Activated T-cell treated with anti-CD3 and anti-CD28 coated beads for 4 hours (primary cell): ENCODE measurements around the gene CDK5R1.
A peak's percentile ranks its signal among the peaks of the same experiment; 100 is the strongest.
"Not testable (repeated sequence)": the region's sequence is repeated elsewhere in the genome, so short reads cannot be mapped to it uniquely, and the experiment has no call there.

ENCODE experiments used
- DNase-seq: peaks from one replicate; pipeline ENCODE4 v3.0.0-alpha.2; 2020

Gene CDK5R1

DNA sequence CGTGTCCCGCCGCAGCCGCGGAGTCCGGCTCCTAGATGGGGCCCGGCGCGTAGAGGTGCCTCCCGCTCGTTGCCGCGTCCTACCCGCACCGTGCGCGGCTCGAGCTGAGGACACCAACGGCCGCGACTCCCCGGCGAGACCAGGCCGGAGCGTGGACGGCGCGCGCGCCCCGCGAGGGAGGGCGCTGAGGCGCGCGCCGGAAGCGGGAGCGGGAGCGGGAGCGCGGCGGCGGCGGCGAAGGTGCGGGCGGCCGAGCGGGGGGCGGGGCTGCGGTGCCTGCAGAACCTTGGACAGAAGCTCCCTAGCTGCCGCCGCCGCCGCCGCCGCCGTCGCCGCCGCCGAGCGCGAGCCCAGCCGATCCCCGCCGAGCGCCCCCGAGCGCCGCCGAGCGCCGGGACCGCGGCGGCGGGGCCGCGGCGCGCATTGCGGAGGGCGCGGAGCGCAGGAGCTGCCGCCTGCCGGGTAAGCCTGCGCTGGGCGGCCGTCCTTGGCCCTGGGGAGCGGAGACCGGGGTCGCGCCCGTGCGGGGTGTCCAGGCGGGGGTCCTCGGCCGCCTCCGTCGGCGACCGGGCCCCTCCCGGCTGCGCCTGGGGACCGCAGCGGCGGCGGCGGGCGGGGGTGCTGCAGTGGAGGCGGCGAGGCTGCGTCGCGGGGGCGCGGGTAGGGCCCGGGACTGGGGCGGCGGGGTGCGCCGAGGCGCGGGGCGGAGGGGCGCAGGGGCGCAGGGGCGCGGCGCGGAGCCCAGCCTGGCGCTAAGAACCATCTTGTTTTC, at the start of gene CDK5R1:
CDK5R1 (plus strand) TSS at position 293 of the 772 bp plus-strand sequence. CDS start 628 bp downstream, outside the sequence.
- DNase-seq = peak; percentile 27

DNA sequence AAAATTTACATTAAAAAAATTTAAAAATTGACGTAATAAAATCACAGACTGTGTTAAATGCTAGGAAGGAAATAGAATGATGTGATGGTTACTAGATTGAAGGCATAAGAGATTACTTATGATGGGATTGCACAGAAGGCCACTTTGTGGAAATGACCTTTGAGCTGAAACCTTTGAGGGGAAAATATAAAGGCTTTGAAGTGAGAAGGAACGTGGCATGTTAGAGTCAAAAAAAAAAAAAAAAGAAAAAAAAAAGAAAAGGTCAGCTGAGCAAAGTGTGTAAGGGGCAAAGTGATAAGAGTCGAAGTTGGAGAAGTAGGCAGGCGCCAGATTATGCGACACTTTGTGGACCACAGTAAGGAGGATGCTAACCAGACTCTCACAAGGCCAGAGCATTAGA, 46.1 kb upstream of the CDK5R1 start:
- DNase-seq = no peak

DNA sequence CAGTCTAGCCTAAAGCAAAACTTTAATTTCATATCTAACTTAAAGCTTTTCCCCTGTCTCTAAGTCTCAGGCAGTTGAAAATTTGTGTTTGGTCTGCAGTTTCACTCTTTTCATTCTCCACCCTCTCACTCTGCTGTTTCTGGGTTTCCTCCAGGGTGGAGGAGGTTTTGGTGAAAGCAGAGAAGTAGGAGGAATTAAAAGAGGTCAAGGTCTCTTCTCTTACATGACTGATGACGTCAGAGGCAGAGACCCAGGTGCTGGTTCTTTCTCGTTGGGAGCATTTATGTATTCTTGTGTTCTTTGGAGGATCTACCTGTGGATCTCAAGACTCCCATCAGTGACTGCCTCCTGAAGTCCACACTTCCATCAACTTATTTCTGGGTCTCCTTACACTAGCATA, 44.9 kb upstream of the CDK5R1 start:
- no peak for DNase-seq

DNA sequence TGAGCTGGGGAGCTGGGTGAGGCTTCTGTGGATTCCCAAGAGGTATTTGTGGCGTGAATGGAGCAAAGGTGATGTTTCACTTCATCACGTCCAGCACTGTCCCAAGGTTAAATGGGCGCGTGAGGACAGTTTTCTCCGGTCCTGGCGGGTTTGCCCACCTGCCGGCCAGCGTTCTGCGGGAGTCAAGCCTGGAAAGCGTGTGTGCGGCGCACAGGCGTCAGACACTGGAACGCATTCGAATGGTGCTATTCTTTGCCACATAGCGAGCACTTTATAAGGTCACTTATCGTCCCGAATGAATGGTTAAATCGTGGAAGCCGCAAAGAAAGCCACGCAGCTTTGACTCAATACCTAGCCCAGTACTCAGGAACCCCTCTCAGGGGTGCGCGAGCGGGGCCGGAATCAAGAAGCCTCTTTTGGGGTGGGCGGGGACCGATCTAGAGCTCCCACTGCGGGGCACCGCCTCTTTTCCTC, 42.9 kb upstream of the CDK5R1 start:
- DNase-seq = no peak

DNA sequence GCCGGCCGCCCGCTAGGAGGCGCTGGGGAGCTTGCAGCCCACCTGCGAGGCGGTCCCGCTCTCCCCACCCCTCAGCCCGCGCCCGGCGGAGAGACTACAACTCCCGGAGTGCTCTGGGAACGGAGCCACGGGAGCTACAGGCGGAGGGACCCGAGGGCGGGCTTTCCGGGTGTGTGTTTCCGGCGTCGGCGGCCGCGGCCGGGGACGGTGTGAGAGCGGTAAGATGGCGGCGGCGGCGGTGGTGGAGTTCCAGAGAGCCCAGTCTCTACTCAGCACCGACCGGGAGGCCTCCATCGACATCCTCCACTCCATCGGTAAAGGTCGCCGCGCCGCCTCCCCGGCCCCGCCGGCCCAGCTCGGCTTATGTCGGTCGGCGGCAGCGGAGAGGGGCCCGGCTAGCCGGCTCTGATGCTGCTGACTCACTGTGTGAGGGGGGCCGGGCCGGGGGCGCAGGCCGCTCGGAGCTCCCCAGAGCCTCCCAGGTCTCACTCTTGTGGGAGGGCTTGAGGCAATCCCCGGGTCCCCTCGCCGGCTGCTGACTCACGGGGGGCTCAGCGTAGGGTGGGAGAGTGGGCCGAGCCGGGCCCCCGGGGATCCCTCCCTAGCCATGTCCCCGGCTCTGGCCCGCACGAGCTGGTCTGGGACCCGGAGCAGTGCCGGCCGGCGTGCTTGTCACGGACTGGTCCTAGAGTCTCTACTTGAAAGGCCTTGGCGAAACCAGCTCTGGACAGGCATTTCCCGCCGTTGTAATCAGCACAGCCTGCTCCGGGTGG, 42.3 kb upstream of the CDK5R1 start, which contains the start of gene PSMD11:
PSMD11 (plus strand) TSS at position 210 of the 773 bp plus-strand sequence; CDS start at position 224, 14 bp downstream.
- DNase-seq = peak; percentile 97

DNA sequence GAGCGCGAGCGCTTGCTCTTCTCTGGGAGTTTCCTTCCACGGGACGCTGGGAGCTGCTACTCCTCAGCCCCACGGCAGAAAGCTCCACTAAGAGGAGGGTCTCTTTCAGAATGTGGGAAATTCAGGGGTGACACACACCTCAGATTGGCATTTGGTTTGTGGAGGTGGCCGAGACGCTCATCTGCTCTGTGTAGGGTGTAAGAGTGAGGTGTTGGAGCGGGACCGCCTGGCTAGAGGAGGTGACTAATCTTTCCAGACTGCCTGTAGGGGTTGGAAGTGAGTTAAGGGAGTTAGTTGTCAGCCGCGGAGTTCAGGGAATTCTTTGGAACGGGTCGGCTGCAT, 41.7 kb upstream of the CDK5R1 start:
- DNase-seq = peak; percentile 26

DNA sequence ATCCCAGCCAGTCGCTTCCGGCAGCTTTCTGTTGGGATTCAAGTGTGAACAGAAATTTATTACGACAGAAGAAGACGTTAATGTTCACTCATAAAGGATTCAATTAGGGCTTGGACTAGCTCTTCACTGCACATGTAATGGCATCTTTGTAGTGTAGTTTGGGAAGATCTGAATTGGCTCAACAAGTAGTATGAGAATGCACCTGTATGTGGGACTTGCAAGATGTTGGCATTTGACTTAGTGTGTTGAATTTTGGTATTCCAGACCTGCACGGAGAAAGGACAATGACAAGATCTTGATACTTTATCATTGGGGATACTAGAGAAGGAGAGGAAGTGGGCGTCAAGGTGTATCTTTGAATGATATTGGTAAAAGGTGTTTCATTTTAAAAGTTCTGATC, 41.3 kb upstream of the CDK5R1 start:
- no peak for DNase-seq

DNA sequence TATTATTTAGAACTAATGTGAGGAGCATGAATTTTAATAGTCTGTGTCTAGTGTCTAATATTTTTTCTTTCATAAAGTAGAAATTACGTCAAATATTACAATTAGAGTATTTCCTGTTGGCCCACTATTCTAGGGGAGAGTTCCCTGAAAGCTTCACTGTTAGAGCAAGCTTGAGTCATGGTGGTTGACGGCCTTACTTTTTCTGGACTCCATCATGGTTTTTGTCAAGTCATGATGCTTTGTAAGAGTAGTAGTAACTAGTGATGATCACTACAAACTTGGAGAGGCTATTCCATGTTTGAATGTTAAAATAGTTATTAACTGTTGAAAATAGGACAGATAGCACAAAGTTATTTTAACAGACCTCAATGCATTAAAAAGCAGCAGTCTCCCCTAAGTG, 40.8 kb upstream of the CDK5R1 start:
- DNase-seq = no peak

DNA sequence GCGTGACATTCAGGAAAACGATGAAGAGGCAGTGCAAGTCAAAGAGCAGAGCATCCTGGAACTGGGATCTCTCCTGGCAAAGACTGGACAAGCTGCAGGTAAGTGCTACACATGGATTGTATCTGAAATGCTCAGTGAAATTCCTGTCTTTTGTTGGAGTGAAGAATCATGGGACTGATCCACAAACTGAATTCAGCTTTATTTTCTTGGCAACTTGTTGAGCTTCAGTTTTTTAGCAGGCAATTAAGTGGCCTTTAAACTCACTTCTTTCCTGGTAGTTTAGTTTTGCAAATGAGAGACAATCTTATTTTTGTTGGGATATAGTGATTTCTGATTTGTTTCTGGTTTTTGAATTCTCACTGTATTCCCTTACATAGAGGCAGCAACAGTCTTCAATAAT, 39.8 kb upstream of the CDK5R1 start:
- no peak for DNase-seq

DNA sequence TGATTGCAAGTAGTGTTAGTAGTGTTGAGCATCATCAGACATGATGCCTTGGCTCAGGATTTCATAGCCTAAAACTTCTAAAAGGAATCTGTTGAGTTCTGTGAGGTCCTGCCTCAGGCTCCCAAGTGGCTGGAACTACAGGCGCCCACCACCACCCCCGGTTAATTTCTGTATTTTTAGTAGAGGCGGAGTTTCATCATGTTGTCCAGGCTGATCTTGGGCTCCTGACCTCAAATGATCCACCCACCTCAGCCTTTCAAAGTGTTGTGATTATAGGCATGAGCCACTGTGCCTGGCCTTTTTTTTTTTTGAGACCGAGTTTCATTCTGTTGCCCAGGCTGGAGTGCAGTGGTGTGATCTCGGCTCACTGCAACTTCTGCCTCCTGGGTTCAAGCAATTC, 36.8 kb upstream of the CDK5R1 start:
- no peak for DNase-seq

DNA sequence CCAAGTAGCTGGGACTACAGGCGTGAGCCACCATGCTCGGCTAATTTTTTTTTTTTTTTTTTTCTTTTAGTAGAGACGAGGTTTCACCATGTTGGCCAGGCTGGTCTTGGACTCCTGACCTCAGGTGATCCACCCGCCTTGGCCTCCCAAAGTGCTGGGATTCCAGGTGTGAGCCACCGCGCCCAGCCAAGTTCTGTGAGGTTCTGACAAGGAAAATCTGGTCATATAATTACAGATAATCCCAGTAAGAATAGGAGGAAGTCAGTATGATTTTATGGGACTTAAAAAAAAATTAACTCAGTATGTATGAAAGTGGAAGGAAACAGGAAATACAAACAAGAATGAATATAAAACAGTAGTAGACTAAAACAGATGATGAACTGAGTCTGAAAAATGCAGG, 36.4 kb upstream of the CDK5R1 start:
- DNase-seq = not testable (repeated sequence)

DNA sequence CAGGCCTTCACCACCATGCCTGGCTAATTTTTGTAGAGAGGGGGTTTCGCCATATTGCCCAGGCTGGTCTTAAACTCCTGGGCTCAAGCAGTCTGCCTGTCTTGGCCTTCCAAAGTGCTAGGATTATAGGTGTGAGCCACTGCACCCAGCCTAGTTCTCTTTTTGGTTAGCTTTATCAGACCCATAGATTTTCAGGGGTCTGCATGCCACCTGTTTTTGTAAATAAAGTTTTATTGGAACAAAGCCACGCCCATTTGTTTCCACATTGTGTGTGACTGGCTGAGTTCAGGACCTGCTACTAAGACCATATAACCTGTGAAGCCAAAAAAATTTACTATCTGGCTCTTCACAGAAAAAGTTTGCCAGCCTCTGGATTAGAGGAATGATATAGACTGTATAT, 34.9 kb upstream of the CDK5R1 start:
- DNase-seq = no peak

DNA sequence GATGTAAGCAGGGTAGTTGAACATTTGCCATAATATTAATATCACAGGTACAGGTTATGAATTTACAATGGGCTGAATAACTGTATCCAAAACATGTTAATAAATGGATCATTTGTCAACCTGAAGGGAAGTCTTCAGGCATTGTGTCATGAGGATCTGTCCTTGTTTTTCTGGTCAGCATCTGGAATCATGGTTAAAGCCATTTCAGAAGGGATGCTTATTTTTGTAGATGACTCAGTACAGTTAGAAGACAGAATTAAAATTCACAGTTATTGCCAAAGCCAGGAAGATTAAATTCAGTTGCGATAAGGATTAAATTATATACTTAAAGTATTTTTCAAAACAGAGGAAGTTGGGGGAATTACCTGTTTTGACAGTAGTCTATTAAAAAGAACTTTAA, 34.5 kb upstream of the CDK5R1 start:
- DNase-seq = no peak

DNA sequence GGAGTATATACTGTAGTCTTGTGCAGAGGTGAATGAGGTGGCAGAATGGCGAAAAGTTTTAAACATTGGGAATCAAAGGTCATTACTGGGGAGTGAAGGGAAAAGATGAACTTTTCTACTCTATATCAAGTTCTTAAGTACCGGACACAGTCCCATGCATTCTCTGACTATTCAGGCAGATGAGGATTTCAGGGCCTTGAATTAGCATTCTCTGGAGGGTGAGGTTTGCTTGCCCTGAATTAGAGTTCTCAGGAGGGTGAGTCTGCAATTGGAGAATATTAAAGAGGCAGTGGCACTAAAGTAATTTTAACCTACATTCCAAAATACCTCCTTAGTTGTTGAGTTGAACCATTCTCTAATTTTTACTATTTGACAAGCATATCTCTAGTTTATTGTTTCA, 33.4 kb upstream of the CDK5R1 start:
- no peak for DNase-seq

DNA sequence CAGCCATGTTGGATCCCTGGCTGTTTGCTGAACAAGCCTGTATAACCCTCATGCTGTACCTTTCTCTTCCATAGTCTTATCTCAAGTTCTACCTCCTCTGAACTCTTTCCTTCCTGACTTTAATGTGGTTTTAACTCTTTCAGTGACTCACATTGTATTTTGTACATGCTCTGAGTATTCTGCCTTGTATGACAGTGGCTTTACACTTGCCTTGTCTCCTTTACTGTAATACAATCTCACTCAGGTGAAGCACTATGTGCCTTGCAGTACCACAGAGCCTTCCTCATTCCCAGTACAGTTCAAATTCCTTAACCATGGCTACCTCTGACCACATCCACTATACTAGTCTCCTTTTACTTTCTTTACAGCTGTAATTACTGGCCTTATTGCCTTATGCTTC, 28.4 kb upstream of the CDK5R1 start:
- DNase-seq = no peak

DNA sequence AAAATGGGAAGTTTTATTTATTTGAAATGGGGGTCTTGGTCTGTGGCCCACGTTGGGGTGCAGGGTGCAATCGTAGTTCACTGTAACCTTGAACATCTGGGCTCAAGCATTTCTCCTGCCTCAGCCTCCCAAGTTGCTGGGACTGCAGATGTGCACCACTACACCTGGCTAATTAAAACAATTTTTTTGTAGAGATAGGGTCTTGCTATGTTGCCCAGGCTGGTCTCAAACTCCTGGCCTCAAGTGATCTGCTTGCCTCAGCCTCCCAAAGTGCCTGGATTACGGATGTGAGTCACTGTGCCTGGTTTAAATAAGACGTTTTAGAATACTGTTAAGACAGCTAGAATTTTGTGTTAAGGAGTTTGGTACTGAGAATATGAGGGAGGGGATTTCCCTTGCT, 26.7 kb upstream of the CDK5R1 start:
- no peak for DNase-seq

DNA sequence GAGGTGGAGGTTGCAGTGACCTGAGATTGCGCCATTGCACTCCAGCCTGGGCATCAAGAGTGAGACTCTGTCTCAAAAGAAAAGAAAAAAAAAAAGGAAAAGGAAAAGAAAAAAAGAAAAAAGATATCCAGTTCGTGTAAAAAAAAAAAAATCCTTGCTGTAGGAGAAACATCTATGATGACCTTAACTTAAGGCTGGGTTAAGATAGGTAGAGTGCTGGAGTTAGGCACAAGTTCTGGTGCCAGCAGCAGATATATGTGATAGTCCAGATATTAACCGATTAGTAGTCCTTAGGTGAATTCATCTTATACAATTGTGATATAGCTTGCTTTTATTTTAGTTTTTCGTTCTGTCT, 25.3 kb upstream of the CDK5R1 start:
- no peak for DNase-seq

DNA sequence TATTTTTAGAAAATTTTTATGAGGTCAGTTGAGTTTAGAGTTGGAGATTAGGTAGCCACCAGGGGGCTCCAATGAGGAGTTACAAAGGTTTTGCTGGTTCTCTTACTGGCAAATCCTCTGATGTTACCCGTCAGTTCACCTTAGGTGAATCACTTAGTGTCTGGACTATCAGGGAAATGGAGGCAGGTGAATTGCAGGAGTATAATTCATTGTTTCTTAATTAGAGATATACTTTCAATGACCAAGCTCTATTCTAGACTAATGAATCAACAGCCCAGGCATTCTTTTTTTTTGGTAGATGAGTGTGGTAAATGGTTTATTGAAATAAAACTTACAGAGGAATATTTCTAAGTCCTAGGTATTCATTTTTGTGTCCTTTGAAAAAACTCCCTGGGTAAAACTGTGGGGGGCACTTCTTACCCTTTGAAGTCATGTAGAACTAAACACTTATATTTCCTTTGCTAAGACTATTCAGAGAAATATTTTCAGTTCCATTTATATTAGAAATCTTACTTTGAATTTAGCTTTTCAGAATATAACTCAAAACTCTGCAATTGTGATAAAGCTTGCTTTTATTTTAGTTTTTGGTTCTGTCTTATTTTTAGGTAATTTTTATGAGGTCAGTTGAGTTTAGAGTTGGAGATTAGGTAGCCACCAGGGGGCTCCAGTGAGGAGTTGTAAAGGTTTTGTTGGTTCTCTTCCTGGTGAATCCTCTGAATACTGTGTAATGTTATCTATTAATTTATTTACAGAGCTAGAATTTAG, 24.8 kb upstream of the CDK5R1 start:
- peak; percentile 60 for DNase-seq

DNA sequence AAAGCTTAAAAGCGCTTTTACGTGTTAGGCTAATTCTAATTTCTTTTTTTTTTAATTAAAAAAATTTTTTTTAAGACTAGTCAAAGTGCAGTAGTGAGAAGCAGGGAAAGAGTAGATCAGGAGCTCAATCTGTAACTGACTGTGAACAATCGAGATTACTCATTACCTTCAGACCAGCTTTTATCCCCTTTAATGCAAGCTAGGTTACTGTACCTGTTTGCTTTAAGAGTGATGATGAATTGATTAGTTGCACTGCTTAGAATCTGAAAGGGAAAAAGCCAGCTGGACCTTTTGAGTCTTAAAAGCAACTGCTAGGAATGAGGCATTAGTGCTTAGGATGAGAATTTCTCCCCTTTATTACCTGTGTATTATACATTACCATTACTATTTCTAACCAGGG, 23.5 kb upstream of the CDK5R1 start:
- DNase-seq = no peak

DNA sequence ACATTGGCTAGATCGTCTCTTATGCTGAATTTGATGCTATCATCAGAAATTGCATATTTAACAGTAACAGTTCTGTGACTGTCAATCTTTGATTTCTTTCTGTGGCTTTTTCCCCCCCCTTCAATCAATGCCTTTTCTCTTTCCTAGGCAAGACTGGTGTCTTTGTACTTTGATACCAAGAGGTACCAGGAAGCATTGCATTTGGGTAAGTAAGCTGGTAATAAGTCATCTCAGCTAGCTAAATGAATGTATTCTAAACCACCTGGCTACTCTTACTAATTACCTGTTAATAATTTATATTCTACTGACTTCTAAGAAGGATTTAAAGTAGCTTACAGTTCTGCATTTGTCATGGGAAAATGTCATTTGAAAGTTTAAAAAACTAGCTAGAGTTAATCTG, 22.4 kb upstream of the CDK5R1 start:
- DNase-seq = no peak

DNA sequence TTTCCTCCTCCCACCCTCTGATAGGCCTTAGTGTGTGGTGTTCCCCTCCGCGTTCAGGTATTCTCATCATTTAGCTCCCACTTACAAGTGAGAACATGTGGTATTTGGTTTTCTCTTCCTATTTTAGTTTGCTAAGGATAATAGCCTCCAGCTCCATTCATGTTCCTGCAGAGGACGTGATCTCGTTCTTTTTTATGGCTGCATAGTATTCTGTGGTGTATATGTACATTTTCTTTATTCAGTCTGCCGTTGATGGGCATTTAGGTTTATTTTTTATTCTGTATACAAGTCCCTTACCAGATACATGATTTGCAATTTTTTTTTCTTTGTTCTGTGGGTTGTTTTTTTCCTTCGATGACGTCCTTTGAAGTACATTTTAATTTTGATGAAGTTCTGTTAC, 18.8 kb upstream of the CDK5R1 start:
- no peak for DNase-seq

DNA sequence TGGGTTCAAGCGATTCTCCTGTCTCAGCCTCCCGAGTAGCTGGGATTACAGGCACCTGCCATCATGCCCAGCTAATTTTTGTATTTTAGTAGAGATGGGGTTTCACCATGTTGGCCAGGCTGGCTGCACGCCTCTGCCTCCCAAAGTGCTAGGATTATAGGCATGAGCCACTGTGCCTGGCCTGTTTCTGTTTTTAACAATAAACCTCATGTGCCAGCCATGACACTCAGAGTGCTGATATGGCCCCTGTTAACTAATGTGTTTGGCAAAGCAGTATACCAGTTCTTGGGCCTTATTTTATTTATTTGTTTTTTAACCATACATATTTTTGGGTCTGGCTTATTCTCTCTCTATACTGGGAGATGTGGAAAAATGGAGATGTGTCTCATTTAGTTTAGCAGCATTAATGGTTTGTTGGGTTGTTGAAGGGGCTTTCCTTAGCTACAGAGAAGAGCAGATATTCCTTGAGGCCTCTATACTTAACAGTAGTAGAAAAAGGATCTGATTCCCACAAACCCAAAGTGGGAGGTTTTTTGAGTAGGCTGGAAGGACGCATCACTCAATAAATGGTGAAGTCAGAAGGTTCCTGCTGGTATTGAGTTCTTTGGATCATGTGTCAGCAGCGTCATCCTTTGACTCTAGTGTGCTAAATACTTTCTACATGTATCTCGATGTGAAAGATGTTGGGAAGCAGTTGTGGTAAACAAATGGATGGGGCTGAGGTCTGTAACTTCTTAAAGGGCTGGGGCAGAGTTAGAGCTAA, 16.2 kb upstream of the CDK5R1 start:
- no peak for DNase-seq

DNA sequence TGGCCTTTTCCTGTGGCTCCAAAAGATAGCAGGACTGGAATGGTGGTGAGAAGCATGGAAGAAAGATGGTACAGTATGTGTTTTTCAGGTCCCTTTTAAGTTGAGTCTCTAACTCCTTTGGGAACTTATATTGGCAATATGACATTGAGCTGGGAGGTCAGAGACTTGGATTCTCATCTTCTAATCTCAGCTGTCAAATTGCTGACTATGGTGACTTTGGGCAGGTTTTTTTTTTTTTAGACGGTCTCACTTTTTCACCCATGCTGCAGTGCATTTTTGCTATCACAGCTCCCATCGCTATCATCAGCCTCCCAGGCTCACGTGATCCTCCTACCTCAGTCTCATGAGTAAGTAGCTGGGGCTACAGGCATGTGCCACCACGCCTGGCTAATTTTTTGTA, 15.1 kb upstream of the CDK5R1 start:
- DNase-seq = no peak
